SU-DHL-6 (cell line): ENCODE measurements around the gene ALDH4A1.

Source experiments
- EZH2phosphoT487 ChIP-seq: fragments of 200-600 bp; sonication (generic), shearing (Covaris generic); conservative IDR thresholded peaks from 2 replicates; pipeline ENCODE4 v1.6.1; 2018; ENCODE audit warnings: mild to moderate bottlenecking, antibody characterized with exemption, low read length, moderate library complexity, mixed read lengths
- TF ChIP-seq, protein P1 (sequence below): fragments of 200-600 bp; sonication (generic); IDR thresholded peaks from one replicate; pipeline ENCODE4 v1.5.1; 2017; ENCODE audit warnings: antibody characterized with exemption, mild to moderate bottlenecking, low read length, moderate library complexity; ENCODE audit not compliant: insufficient read depth, poor library complexity, severe bottlenecking

DNA sequence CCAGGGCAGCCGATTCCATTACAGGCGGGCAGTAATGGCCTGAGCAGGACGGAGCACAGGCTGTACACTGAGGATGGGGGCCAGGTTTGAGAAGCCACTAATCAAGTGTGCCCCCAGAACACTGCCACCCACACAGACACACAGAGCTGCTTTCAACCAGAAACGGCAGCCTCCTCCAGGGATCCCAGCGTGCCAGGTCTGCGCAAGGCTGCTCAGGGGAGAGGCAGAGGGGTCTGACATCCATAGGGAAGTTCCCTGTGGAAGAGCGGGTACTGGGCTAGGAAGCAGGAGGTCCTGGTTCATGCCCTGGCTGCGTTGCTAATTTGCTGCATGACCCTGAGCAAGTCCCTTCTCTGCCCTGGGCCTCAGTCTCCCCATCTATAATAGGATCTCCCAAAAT, 26.1 kb upstream of the ALDH4A1 start:
- TF ChIP-seq, protein P1, sequence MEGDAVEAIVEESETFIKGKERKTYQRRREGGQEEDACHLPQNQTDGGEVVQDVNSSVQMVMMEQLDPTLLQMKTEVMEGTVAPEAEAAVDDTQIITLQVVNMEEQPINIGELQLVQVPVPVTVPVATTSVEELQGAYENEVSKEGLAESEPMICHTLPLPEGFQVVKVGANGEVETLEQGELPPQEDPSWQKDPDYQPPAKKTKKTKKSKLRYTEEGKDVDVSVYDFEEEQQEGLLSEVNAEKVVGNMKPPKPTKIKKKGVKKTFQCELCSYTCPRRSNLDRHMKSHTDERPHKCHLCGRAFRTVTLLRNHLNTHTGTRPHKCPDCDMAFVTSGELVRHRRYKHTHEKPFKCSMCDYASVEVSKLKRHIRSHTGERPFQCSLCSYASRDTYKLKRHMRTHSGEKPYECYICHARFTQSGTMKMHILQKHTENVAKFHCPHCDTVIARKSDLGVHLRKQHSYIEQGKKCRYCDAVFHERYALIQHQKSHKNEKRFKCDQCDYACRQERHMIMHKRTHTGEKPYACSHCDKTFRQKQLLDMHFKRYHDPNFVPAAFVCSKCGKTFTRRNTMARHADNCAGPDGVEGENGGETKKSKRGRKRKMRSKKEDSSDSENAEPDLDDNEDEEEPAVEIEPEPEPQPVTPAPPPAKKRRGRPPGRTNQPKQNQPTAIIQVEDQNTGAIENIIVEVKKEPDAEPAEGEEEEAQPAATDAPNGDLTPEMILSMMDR = no peak
- no peak for TF ChIP-seq EZH2phosphoT487
